Suprapubic skin (tissue), 4 donors: ENCODE data around the gene CAVIN4. TPM values are rescaled to one million over a fixed set of nuclear protein-coding genes. Genes with fewer than 3 reads are reported as not detected.

ENCODE experiments used
- DNase-seq, 2 donors: peaks; one replicate each; pipeline ENCODE4 v3.0.0-alpha.2; 2019; ENCODE audit warnings: low spot score in 2 of 2
- H3K27ac ChIP-seq: fragments of 200-600 bp; sonication (generic); one replicate; pipeline ENCODE4 v1.5.1; 2019
- H3K27me3 ChIP-seq: fragments of 200-600 bp; sonication (generic); one replicate; pipeline ENCODE4 v1.5.1; 2019
- H3K36me3 ChIP-seq: fragments of 200-600 bp; sonication (generic); one replicate; pipeline ENCODE4 v1.5.1; 2019
- H3K4me1 ChIP-seq: fragments of 200-600 bp; sonication (generic); one replicate; pipeline ENCODE4 v1.5.1; 2019
- H3K4me3 ChIP-seq: fragments of 200-600 bp; sonication (generic); one replicate; pipeline ENCODE4 v1.5.1; 2019; ENCODE audit warnings: mild to moderate bottlenecking
- H3K9me3 ChIP-seq: fragments of 200-600 bp; sonication (generic); one replicate; pipeline ENCODE4 v1.5.1; 2019
- CTCF ChIP-seq, 2 donors: fragments of 200-600 bp in 1 of 2; fragments of 450-650 bp in 1 of 2; sonication (generic) in 1 of 2; IDR thresholded peaks; one replicate each; pipeline ENCODE4 v1.5.1; 2016 to 2019; ENCODE audit warnings: antibody characterized with exemption in 2 of 2, mild to moderate bottlenecking in 1 of 2, moderate library complexity in 1 of 2
- EP300 ChIP-seq: sonication (generic); formaldehyde crosslinking; IDR thresholded peaks from one replicate; pipeline ENCODE4 v1.6.1; 2017; ENCODE audit warnings: antibody characterized with exemption
- POLR2A ChIP-seq, 2 donors: fragments of 450-650 bp; IDR thresholded peaks; one replicate each; pipeline ENCODE4 v1.6.1; 2017; ENCODE audit warnings: antibody characterized with exemption in 2 of 2, mild to moderate bottlenecking in 2 of 2, moderate library complexity in 2 of 2
- POLR2AphosphoS5 ChIP-seq, 3 donors: sonication (generic); formaldehyde crosslinking; IDR thresholded peaks; one replicate each; pipeline ENCODE4 v1.6.1; 2017; ENCODE audit warnings: antibody characterized with exemption in 3 of 3
- WGBS: methylation state at CpG from one replicate; pipeline ENCODE4 v1.1.5; 2018; 5-methylcytosine and 5-hydroxymethylcytosine counted together
- total RNA-seq, 4 donors: library from RNA; depleted of rRNA; stranded (reverse); fragments of >200 nt; gene quantifications; one replicate each; pipeline ENCODE4 v1.1.0, GENCODE V29; 2016

CAVIN4 gene
- total RNA-seq, 4 donors from 2014 or later, result 0.16 TPM; not detected in 3

DNA sequence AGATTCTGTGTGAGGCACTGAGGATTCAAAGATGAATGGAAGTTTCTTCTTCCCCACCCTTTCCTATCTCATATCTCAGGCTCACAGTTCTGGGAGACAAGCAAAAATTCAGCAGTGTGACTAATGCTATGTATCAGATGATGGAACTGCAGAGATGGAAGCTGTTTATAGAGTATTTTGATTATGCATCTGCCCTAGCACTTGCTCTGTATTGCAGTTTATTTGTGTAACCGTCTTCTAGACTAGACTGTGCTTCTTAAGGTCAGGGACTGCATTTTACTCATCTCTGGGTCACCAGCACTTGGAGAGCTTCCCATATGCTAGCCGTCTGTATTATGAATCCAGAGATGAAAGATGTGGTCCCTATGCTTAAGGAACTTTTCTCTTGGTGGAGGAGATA is 12.6 kb downstream of the CAVIN4 start:
- DNase-seq, result no peak
- WGBS, result 76% methylated on average over 2 of the region's 2 CpGs
- TF ChIP-seq EP300 (no peak), POLR2A (IDR thresholded peaks at IDR 0.05) (no peak), POLR2AphosphoS5 (IDR thresholded peaks at IDR 0.05) (no peak), CTCF (IDR thresholded peaks at IDR 0.05) (no peak)
- Histone ChIP-seq H3K4me1 (no peaks in the 10 kb centered on the region), H3K4me3 (no peak overlapping the region), H3K27me3 (no peaks in the 10 kb centered on the region), H3K9me3 (no peaks in the 10 kb centered on the region), H3K27ac (no peak overlapping the region), H3K36me3 (no peaks in the 10 kb centered on the region)

DNA sequence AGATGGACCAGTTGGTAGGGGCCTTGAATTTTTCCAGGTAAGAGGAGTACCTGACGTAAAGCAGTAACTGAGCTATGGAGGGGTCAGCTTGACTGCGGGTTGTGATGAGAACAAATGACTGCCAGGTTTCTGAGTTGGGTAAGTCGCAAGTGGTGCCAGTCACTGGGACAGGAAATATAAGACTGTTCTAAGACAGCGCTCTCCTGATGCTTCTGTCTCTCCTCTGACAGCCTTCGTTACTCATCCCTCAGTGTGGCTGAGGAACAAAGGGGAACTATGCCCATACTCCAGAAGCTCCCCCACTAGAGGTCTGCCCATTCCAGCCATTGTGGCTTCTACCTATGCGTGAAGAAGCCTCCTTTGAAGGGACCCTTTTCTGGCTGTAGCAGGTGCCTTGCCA is 13.3 kb downstream of the CAVIN4 start:
- Histone ChIP-seq H3K36me3 (no peaks in the 10 kb centered on the region), H3K27ac (no peak overlapping the region), H3K27me3 (no peaks in the 10 kb centered on the region), H3K4me3 (no peak overlapping the region), H3K9me3 (no peaks in the 10 kb centered on the region), H3K4me1 (no peaks in the 10 kb centered on the region)
- TF ChIP-seq CTCF (IDR thresholded peaks at IDR 0.05) (no peak), EP300 (no peak), POLR2AphosphoS5 (IDR thresholded peaks at IDR 0.05) (no peak), POLR2A (IDR thresholded peaks at IDR 0.05) (no peak)
- DNase-seq, result no peak
- WGBS, result 91% methylated on average over 6 of the region's 6 CpGs

GRCh38 chr9:100591639-100592412 is 13.9 kb downstream of the CAVIN4 start:
- Histone ChIP-seq H3K27ac (no peak overlapping the region), H3K4me1 (no peaks in the 10 kb centered on the region), H3K36me3 (no peaks in the 10 kb centered on the region), H3K27me3 (no peaks in the 10 kb centered on the region), H3K9me3 (no peaks in the 10 kb centered on the region), H3K4me3 (no peak overlapping the region)
- no peak for DNase-seq
- TF ChIP-seq POLR2AphosphoS5 (IDR thresholded peaks at IDR 0.05) (no peak), EP300 (no peak), POLR2A (IDR thresholded peaks at IDR 0.05) (no peak), CTCF (IDR thresholded peaks at IDR 0.05) (no peak)
- 91% methylated on average over 5 of the region's 5 CpGs for WGBS

DNA sequence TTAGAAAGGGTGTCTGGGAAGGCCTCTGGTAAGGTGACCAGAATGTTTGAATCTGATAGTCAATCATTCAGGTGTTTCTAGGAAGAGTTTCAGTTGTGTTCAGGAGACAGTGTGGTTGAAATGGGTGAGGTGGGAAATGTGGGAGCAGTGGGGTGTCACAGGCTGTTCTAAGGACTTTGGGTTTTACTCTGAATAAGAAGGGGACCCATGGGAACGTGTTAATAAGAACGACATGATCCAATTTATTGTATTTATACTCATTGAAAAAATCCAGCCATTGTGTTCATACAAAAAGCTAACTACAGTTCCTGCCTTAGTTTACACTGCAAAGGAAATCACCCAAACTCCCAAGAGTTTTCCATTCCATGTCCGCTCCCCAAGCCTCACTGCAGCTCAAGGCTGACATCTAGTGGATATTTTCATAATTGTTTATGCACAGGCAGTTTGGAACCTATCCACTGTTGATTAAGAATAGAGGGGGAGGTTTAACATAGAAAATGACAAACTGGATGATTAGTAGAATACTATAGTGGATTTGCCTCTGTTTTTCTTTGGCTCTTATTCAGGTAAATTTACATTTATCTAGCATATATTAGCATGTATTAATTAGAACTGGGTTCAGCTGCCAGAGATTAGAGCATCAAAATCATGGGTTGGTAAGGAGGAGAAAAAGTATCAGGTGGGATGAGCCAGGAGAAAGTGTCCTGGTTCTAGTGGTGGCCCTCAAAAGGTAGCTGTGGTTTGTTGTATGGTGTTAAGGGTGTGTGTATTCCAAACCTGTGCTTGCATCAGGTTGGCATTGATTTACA is 17.7 kb downstream of the CAVIN4 start:
- H3K4me1 ChIP-seq, result peaks cover 13% of the 10 kb centered on the region
- DNase-seq, result no peak
- H3K4me3 ChIP-seq, result no peak overlapping the region
- peak; percentile 60 to 70 for TF ChIP-seq CTCF (IDR thresholded peaks at IDR 0.05)
- no peak for TF ChIP-seq EP300
- TF ChIP-seq POLR2AphosphoS5 (IDR thresholded peaks at IDR 0.05), result no peak
- no peak for TF ChIP-seq POLR2A (IDR thresholded peaks at IDR 0.05)
- no peaks in the 10 kb centered on the region for H3K27me3 ChIP-seq
- no peaks in the 10 kb centered on the region for H3K36me3 ChIP-seq
- no peak overlapping the region for H3K27ac ChIP-seq
- no peaks in the 10 kb centered on the region for H3K9me3 ChIP-seq
- WGBS, result 15% methylated on average over 3 of the region's 3 CpGs

GRCh38 chr9:100597236-100597635 is 19.4 kb downstream of the CAVIN4 start:
- H3K9me3 ChIP-seq, result no peaks in the 10 kb centered on the region
- H3K4me3 ChIP-seq, result no peak overlapping the region
- TF ChIP-seq POLR2A (IDR thresholded peaks at IDR 0.05) (no peak), EP300 (no peak), POLR2AphosphoS5 (IDR thresholded peaks at IDR 0.05) (no peak), CTCF (IDR thresholded peaks at IDR 0.05) (no peak)
- H3K36me3 ChIP-seq, result no peaks in the 10 kb centered on the region
- DNase-seq, result no peak
- H3K4me1 ChIP-seq, result peaks cover 25% of the 10 kb centered on the region
- no peaks in the 10 kb centered on the region for H3K27me3 ChIP-seq
- no peak overlapping the region for H3K27ac ChIP-seq
- 32% methylated on average over 6 of the region's 6 CpGs for WGBS
